ENCODE results near the gene CSAG1. TPM values are rescaled to one million over a fixed set of nuclear protein-coding genes. Genes with fewer than 3 reads are reported as not detected.
"Not testable (repeated sequence)": the region's sequence is repeated elsewhere in the genome, so short reads cannot be mapped to it uniquely, and the experiment has no call there.

The CSAG1 gene
- total RNA-seq, 4 donors from 2014 or later, result not detected

- Histone ChIP-seq H3K4me1 (no peaks in the 10 kb centered on the region), H3K27ac (no peak overlapping the region), H3K36me3 (no peaks in the 10 kb centered on the region), H3K4me3 (no peak overlapping the region), H3K9me3 (no peaks in the 10 kb centered on the region), H3K27me3 (no peaks in the 10 kb centered on the region)
- no peak for TF ChIP-seq EP300 (IDR thresholded peaks at IDR 0.05; ENCODE audit: low read depth)
- TF ChIP-seq POLR2A (IDR thresholded peaks at IDR 0.05), result no peak
- TF ChIP-seq POLR2AphosphoS5 (IDR thresholded peaks at IDR 0.05), result no peak
- TF ChIP-seq CTCF (IDR thresholded peaks at IDR 0.05), result no peak
- in situ Hi-C loops (cut with MboI; ENCODE audit: low pct_ligation_motif_present in 1 of 4, low pct_unique_long_range_greater_than_20kb in 1 of 4, low sequenced_read_pairs in 3 of 4) (no loop called here), intact Hi-C loops (cut with DNase I; ENCODE audit: low total_unique reads) (no loop called here)
- DNase-seq, result no peak
- WGBS, 2 donors (ENCODE audit: low coverage in 1 of 2), result 59% methylated on average over 7 of the region's 7 CpGs; no CpG with 5 or more reads in 1 of the 2 donors
These were observed 8.1 kb downstream of the CSAG1 start for GRCh38 chrX:152725409-152725808.

DNA sequence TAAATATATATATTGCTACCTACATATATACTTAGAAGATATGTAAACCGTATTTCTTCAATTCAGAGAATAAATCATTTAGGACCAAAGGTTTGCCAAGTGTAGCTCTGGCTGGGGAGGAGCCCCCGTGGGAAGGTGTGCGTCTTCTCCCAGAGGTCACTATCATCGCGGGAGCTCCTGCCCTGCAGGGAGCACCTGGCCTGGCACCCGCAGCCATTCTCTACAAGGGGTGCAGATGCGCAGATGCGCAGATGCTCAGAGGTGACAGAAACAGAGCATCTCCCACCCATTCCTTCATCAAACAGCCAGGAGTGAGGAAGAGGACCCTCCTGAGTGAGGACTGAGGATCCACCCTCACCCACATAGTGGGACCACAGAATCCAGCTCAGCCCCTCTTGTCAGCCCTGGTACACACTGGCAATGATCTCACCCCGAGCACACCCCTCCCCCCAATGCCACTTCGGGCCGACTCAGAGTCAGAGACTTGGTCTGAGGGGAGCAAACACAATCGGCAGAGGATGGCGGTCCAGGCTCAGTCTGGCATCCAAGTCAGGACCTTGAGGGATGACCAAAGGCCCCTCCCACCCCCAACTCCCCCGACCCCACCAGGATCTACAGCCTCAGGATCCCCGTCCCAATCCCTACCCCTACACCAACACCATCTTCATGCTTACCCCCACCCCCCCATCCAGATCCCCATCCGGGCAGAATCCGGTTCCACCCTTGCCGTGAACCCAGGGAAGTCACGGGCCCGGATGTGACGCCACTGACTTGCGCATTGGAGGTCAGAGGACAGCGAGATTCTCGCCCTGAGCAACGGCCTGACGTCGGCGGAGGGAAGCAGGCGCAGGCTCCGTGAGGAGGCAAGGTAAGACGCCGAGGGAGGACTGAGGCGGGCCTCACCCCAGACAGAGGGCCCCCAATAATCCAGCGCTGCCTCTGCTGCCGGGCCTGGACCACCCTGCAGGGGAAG lies 19.4 kb downstream of the CSAG1 start, which contains the start of gene MAGEA2B:
TSS of gene MAGEA2B (plus strand) at position 814 of the 973 bp plus-strand sequence. CDS start 2,479 bp downstream, outside the sequence.
- H3K36me3 ChIP-seq; in situ Hi-C loops (cut with MboI; ENCODE audit: low pct_ligation_motif_present in 1 of 4, low pct_unique_long_range_greater_than_20kb in 1 of 4, low sequenced_read_pairs in 3 of 4); H3K4me3 ChIP-seq; DNase-seq; H3K4me1 ChIP-seq; H3K27ac ChIP-seq; H3K27me3 ChIP-seq; intact Hi-C loops (cut with DNase I; ENCODE audit: low total_unique reads); H3K9me3 ChIP-seq: not testable (repeated sequence)
- WGBS, 2 donors (ENCODE audit: low coverage in 1 of 2), result no CpG with 5 or more reads among the region's 35 CpGs

GRCh38 chrX:152713195-152713594 lies 20.3 kb downstream of the CSAG1 start:
- in situ Hi-C loops (cut with MboI; ENCODE audit: low pct_ligation_motif_present in 1 of 4, low pct_unique_long_range_greater_than_20kb in 1 of 4, low sequenced_read_pairs in 3 of 4); H3K27me3 ChIP-seq; H3K27ac ChIP-seq; intact Hi-C loops (cut with DNase I; ENCODE audit: low total_unique reads); H3K4me1 ChIP-seq; H3K9me3 ChIP-seq; H3K4me3 ChIP-seq; DNase-seq; H3K36me3 ChIP-seq: not testable (repeated sequence)
- no CpG with 5 or more reads among the region's 5 CpGs for WGBS, 2 donors (ENCODE audit: low coverage in 1 of 2)

DNA sequence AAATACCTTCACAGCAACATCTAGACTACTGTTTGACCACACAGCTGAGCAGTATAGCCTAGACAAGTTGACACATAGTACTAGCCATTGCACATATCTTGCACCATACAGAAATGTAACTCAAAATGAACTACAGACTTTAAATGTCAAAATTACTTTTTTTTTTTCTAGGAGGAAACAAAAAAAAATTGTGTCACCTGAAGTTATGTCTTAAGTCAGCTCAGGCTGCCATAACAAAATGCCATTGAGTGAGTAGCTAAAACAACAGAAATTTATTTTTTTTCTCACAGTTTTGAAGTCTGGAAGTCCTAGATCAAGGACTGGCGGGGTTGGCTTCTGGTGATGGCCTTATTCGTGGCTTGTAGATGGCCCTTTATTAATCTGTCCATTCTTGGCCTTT lies 24.3 kb downstream of the CSAG1 start, which contains the start of gene CSAG2:
TSS of gene CSAG2 (minus strand) at position 101 of the 400 bp plus-strand sequence. CDS start 161 bp downstream, outside the sequence.
- H3K4me3 ChIP-seq; H3K4me1 ChIP-seq; DNase-seq; H3K27me3 ChIP-seq; in situ Hi-C loops (cut with MboI; ENCODE audit: low pct_ligation_motif_present in 1 of 4, low pct_unique_long_range_greater_than_20kb in 1 of 4, low sequenced_read_pairs in 3 of 4); H3K27ac ChIP-seq; H3K36me3 ChIP-seq; H3K9me3 ChIP-seq; intact Hi-C loops (cut with DNase I; ENCODE audit: low total_unique reads): not testable (repeated sequence)
- no CpG with 5 or more reads among the region's 2 CpGs for WGBS, 2 donors (ENCODE audit: low coverage in 1 of 2)

DNA sequence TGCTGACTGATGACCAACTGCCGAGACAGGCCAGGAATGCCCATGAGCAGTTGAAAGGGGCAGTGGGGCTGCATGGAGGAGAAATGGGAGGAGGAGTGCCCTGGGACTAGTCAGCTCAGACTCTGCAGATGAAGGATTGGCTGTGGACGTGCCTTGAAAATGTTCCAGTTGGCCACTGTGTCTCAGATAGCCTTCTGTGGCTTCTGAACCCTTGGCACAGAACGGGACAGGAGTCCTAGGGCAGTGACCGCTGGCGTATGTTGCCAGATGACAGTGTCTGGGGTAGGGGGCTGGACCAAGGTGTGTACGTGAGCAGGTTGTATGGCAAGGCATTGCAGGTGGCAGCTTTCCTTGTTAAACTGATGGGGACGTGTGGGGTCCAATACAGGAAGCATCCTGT lies 27.0 kb downstream of the CSAG1 start:
- intact Hi-C loops (cut with DNase I; ENCODE audit: low total_unique reads); in situ Hi-C loops (cut with MboI; ENCODE audit: low pct_ligation_motif_present in 1 of 4, low pct_unique_long_range_greater_than_20kb in 1 of 4, low sequenced_read_pairs in 3 of 4): not testable (repeated sequence)
- WGBS, 2 donors (ENCODE audit: low coverage in 1 of 2), result 90% methylated on average over 3 of the region's 7 CpGs; no CpG with 5 or more reads in 1 of the 2 donors

DNA sequence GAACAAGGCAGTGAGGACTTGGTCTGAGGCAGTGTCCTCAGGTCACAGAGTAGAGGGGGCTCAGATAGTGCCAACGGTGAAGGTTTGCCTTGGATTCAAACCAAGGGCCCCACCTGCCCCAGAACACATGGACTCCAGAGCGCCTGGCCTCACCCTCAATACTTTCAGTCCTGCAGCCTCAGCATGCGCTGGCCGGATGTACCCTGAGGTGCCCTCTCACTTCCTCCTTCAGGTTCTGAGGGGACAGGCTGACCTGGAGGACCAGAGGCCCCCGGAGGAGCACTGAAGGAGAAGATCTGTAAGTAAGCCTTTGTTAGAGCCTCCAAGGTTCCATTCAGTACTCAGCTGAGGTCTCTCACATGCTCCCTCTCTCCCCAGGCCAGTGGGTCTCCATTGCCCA lies 33.1 kb downstream of the CSAG1 start:
- H3K9me3 ChIP-seq; H3K27ac ChIP-seq; intact Hi-C loops (cut with DNase I; ENCODE audit: low total_unique reads); H3K36me3 ChIP-seq; H3K4me3 ChIP-seq; DNase-seq; H3K27me3 ChIP-seq; H3K4me1 ChIP-seq; in situ Hi-C loops (cut with MboI; ENCODE audit: low pct_ligation_motif_present in 1 of 4, low pct_unique_long_range_greater_than_20kb in 1 of 4, low sequenced_read_pairs in 3 of 4): not testable (repeated sequence)
- 86% methylated on average over 3 of the region's 5 CpGs; no CpG with 5 or more reads in 1 of the 2 donors for WGBS, 2 donors (ENCODE audit: low coverage in 1 of 2)

More for the DNA sequence above, 27.0 kb downstream of the CSAG1 start:
- H3K27me3 ChIP-seq, H3K36me3 ChIP-seq, H3K9me3 ChIP-seq, H3K4me1 ChIP-seq, H3K4me3 ChIP-seq, DNase-seq, H3K27ac ChIP-seq: not testable (repeated sequence)

- H3K27me3 ChIP-seq; H3K9me3 ChIP-seq; H3K4me1 ChIP-seq; intact Hi-C loops (cut with DNase I; ENCODE audit: low total_unique reads); H3K27ac ChIP-seq; in situ Hi-C loops (cut with MboI; ENCODE audit: low pct_ligation_motif_present in 1 of 4, low pct_unique_long_range_greater_than_20kb in 1 of 4, low sequenced_read_pairs in 3 of 4); H3K36me3 ChIP-seq; H3K4me3 ChIP-seq; DNase-seq: not testable (repeated sequence)
- WGBS, 2 donors (ENCODE audit: low coverage in 1 of 2), result no CpG with 5 or more reads among the region's 34 CpGs
These were observed 35.3 kb downstream of the CSAG1 start, which contains the start of gene MAGEA3 for GRCh38 chrX:152697952-152698931. MAGEA3 (plus strand) TSS chrX:152698794; CDS start chrX:152700833, 2,039 bp downstream.

GRCh38 chrX:152681012-152681411 lies 52.5 kb downstream of the CSAG1 start:
- no CpG with 5 or more reads among the region's 3 CpGs for WGBS, 2 donors (ENCODE audit: low coverage in 1 of 2)
- intact Hi-C loops (cut with DNase I; ENCODE audit: low total_unique reads), result not testable (repeated sequence)

More at GRCh38 chrX:152681012-152681411, 52.5 kb downstream of the CSAG1 start:
- DNase-seq; H3K27ac ChIP-seq; H3K27me3 ChIP-seq; H3K4me1 ChIP-seq; H3K4me3 ChIP-seq; in situ Hi-C loops (cut with MboI; ENCODE audit: low pct_ligation_motif_present in 1 of 4, low pct_unique_long_range_greater_than_20kb in 1 of 4, low sequenced_read_pairs in 3 of 4); H3K36me3 ChIP-seq; H3K9me3 ChIP-seq: not testable (repeated sequence)

Measured in transverse colon (tissue), 4 donors.